ENCODE results near the gene LDB2. TPM values are rescaled to one million over a fixed set of nuclear protein-coding genes. Genes with fewer than 3 reads are reported as not detected.

The LDB2 gene
- total and polyA plus RNA-seq, 2 of the 8 experiments (the other 6 are each of a cell fraction or from before 2014, with no cell fraction given) = 57.0 to 140 TPM

DNA sequence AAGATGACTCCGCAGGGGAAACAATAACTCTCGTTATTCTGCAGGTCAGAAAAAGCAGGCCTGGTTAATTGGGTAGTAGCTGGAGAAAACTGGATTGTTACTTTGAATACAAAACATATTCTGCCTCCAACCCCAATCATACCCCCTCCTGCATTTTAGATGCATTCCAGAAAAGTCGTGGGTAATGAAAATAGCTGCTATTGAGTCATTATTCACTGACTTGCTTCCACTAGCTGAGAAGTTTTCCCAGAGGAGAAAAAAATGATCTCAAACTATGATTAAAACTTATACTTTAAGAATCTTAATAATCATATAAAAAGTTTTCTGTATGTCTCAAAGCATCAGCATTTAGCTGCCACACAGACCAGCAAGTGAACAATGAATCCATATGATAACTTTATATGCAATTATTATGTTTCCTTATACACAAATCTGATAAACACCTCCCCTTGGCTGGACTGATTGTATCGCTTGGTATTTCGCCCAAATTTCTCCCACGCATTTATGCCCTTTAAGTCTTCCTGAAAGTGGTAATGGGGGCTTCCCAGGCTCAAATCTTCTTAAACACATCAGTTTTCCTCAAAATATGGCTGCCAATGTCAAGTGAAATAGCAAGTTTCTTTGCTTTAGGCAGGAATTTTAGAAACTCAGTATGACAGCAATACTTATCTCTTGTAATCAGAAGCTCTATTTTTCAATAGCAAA, 181.0 kb downstream of the LDB2 start (continued):
- TF ChIP-seq, protein P1, sequence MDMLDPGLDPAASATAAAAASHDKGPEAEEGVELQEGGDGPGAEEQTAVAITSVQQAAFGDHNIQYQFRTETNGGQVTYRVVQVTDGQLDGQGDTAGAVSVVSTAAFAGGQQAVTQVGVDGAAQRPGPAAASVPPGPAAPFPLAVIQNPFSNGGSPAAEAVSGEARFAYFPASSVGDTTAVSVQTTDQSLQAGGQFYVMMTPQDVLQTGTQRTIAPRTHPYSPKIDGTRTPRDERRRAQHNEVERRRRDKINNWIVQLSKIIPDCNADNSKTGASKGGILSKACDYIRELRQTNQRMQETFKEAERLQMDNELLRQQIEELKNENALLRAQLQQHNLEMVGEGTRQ (IDR thresholded peaks at IDR 0.05; ENCODE audit: low read length) = no peak
- TF ChIP-seq CBX5 (IDR thresholded peaks at IDR 0.05; ENCODE audit: low read depth, low read length) = no peak
- no peak for TF ChIP-seq HDAC2 (IDR thresholded peaks at IDR 0.05; ENCODE audit: borderline replicate concordance in 1 of 2, low read depth in 2 of 2, low read length in 2 of 2)
- TF ChIP-seq TAF1 (IDR thresholded peaks at IDR 0.05; ENCODE audit: low read depth, low read length) = no peak

Measured in H1 (cell line).